ENCODE data around the gene AKTIP.
"Not testable (repeated sequence)": the region's sequence is repeated elsewhere in the genome, so short reads cannot be mapped to it uniquely, and the experiment has no call there.

The AKTIP gene

GRCh38 chr16:53502331-53503269 is at the start of gene AKTIP:
Gene AKTIP, minus strand, starts transcription at chr16:53503209. Its CDS starts 2,950 bp downstream, at chr16:53500259.
- peak; percentile 79 for DNase-seq (ENCODE audit: low read depth)
- H3K4me3 ChIP-seq (ENCODE audit: low read length): peak within 1 kb of the TSS; percentile 65
- TF ChIP-seq, protein P1, sequence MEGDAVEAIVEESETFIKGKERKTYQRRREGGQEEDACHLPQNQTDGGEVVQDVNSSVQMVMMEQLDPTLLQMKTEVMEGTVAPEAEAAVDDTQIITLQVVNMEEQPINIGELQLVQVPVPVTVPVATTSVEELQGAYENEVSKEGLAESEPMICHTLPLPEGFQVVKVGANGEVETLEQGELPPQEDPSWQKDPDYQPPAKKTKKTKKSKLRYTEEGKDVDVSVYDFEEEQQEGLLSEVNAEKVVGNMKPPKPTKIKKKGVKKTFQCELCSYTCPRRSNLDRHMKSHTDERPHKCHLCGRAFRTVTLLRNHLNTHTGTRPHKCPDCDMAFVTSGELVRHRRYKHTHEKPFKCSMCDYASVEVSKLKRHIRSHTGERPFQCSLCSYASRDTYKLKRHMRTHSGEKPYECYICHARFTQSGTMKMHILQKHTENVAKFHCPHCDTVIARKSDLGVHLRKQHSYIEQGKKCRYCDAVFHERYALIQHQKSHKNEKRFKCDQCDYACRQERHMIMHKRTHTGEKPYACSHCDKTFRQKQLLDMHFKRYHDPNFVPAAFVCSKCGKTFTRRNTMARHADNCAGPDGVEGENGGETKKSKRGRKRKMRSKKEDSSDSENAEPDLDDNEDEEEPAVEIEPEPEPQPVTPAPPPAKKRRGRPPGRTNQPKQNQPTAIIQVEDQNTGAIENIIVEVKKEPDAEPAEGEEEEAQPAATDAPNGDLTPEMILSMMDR (IDR thresholded peaks at IDR 0.05; ENCODE audit: insufficient read depth, low read depth, low read length, missing control alignments): no peak

DNA sequence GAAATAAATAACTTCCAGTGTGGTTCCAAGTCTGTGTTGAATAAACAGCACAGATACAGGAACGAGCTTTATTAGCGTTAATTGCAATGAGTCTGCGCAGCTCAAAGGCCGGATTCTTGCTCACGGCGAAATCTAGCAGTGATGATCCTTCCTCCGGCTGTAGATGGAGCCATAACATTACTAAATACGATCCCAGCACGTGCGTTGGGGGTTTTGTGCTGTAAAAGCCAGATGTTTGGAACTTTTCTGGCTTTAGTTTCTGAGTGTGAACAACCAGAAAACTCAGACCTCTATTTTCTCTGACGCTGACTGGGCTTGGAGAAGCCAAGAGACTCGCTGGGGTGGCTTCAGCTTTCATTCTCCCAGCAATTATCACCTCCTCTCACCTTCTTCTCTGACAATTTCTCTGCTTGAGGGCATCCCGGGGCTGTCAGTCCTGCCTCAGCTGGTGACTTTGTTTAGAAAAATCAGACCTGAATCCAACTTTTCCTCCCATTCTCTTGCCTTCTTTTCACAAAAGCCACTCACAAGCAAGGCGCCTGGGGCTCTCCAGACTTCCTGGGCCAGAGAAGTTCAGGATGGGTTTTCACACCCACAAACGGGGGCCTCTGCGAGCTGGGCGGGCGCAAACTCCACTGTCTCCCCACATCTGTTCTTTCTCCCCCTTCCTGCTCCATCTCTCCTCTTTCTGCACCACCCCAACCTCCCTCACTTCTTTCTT is 47.1 kb upstream of the AKTIP start:
- peak; percentile 75 for DNase-seq (ENCODE audit: low read depth)
- TF ChIP-seq, protein P1 (IDR thresholded peaks at IDR 0.05; ENCODE audit: insufficient read depth, low read depth, low read length, missing control alignments): peak; percentile 79
- no peak overlapping the region for H3K4me3 ChIP-seq (ENCODE audit: low read length)

DNA sequence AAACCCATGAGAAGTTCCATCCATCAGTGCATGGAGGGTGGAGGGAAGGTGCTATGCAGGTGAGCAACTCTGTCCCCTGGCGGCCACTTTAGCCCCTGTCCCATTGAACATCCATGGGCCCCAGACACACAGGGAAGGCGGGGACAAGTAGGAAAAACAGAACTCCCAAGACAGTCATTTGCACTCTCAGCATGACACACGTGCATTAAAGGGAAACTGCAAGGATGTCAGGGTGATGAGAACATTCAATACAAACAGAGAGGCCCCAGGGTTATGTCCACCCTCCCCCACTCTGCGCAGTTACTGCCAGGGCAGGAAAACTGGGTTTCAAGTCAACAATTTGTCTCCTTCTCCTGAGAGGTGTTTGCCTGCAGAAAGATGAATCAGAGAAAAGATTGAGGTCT is 44.0 kb upstream of the AKTIP start:
- peak; percentile 45 for DNase-seq (ENCODE audit: low read depth)
- TF ChIP-seq, protein P1 (IDR thresholded peaks at IDR 0.05; ENCODE audit: insufficient read depth, low read depth, low read length, missing control alignments): peak; percentile 13
- H3K4me3 ChIP-seq (ENCODE audit: low read length): no peak overlapping the region

GRCh38 chr16:53545433-53545832 is 42.4 kb upstream of the AKTIP start:
- no peak for DNase-seq (ENCODE audit: low read depth)
- TF ChIP-seq, protein P1 (IDR thresholded peaks at IDR 0.05; ENCODE audit: insufficient read depth, low read depth, low read length, missing control alignments): no peak
- no peak overlapping the region for H3K4me3 ChIP-seq (ENCODE audit: low read length)

DNA sequence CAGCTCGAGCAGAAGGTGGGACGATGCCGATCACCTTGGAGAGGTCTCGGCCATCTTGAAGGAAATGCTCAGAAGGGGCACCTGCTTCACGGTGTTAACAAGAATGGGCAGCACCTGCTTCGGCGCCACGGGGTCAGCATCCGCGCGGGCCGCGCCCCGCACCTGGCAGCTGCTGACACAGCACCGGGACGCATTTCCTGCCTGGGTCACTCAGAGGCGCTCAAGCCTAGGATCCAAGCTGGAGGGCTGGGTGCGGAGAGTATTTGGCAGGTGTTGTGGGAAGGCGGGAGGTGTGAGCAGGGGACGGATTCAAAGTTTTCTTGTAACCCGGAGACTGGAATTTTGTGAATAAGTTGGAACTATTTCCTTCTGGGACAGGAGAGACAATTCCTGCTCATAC is 39.3 kb upstream of the AKTIP start:
- no peak for DNase-seq (ENCODE audit: low read depth)
- TF ChIP-seq, protein P1 (IDR thresholded peaks at IDR 0.05; ENCODE audit: insufficient read depth, low read depth, low read length, missing control alignments): no peak
- H3K4me3 ChIP-seq (ENCODE audit: low read length): no peak overlapping the region

- no peak for DNase-seq (ENCODE audit: low read depth)
- TF ChIP-seq, protein P1 (IDR thresholded peaks at IDR 0.05; ENCODE audit: insufficient read depth, low read depth, low read length, missing control alignments): no peak
- H3K4me3 ChIP-seq (ENCODE audit: low read length): no peak overlapping the region
Measured at GRCh38 chr16:53541326-53541725, 38.3 kb upstream of the AKTIP start.

DNA sequence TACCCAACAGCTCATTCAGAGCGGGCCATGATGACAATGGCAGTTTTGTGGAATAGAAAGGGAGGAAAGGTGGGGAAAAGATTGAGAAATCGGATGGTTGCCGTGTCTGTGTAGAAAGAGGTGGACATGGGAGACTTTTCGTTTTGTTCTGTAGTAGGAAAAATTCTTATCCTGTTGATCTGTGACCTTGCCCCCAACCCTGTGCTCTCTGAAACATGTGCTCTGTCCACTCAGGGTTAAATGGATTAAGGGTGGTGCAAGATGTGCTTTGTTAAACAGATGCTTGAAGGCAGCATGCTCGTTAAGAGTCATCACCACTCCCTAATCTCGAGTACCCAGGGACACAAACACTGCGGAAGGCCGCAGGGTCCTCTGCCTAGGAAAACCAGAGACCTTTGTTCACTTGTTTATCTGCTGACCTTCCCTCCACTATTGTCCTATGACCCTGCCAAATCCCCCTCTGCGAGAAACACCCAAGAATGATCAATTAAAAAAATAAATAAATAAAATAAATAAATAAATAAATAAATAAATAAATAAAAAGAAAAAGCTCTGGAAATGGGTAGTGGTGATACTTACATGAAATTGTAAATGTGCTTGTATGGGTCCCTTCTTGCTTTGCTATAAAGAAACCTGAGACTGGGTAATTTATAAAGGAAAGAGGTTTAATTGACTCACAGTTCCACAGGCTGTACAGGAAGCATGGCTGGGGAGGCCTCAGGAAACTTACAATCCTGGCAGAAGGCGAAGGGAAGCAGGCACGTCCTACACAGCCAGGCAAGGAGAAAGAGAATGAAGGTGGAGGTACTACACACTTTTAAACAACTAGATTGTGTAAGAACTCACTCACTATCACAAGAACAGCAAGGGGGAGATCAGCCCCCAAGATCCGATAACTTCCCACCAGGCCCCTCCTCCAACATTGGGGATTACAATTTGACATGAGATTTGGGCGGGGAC is 37.0 kb upstream of the AKTIP start:
- not testable (repeated sequence) for DNase-seq (ENCODE audit: low read depth); H3K4me3 ChIP-seq (ENCODE audit: low read length)

GRCh38 chr16:53539346-53539745 is 36.3 kb upstream of the AKTIP start:
- not testable (repeated sequence) for H3K4me3 ChIP-seq (ENCODE audit: low read length); DNase-seq (ENCODE audit: low read depth)

All from epithelial cell of esophagus (primary cell).